Body of pancreas (tissue), 4 donors: ENCODE results near the gene ELL. TPM values are rescaled to one million over a fixed set of nuclear protein-coding genes. Genes with fewer than 3 reads are reported as not detected.
A peak's percentile ranks its signal among the peaks of the same experiment; 100 is the strongest.

Experiments
- ATAC-seq: fragments of 150-250 bp; one replicate; pipeline ENCODE4 v1.9.1; 2016
- DNase-seq, 4 donors: peaks; one replicate each; pipeline ENCODE4 v3.0.0-alpha.2; 2019
- H3K27ac ChIP-seq, 4 donors: fragments of 200-600 bp; sonication (generic); 1 replicate in 3 of 4; 2 replicates in 1 of 4; pipeline versions ENCODE4 v1.5.1 to v1.6.1; 2016 to 2019; ENCODE audit warnings: mild to moderate bottlenecking in 1 of 4, mixed read lengths in 1 of 4, moderate library complexity in 1 of 4
- H3K27me3 ChIP-seq, 2 donors: fragments of 200-600 bp; sonication (generic); one replicate each; pipeline ENCODE4 v1.6.0; 2016; ENCODE audit warnings: mild to moderate bottlenecking in 1 of 2
- H3K36me3 ChIP-seq, 2 donors: fragments of 200-600 bp; sonication (generic); replicated peaks in 1 of 2; 2 replicates each; pipeline ENCODE4 v1.5.1; 2016; ENCODE audit warnings: low read depth in 2 of 2; ENCODE audit not compliant: insufficient read depth in 1 of 2
- H3K4me1 ChIP-seq: fragments of 200-600 bp; sonication (generic); one replicate; pipeline ENCODE4 v1.6.0; 2016
- H3K4me3 ChIP-seq, 2 donors: fragments of 200-600 bp; sonication (generic); 1 replicate in 1 of 2; 2 replicates in 1 of 2; pipeline ENCODE4 v1.5.1; 2016 to 2019
- H3K9me3 ChIP-seq, 3 donors: fragments of 200-600 bp; sonication (generic); 1 replicate in 2 of 3; 2 replicates in 1 of 3; pipeline ENCODE4 v1.5.1; 2016
- POLR2A ChIP-seq, 3 donors: fragments of 450-650 bp; IDR thresholded peaks; one replicate each; pipeline ENCODE4 v1.6.1; 2016; ENCODE audit warnings: antibody characterized with exemption in 3 of 3, mild to moderate bottlenecking in 2 of 3
- WGBS, 2 donors: methylation state at CpG; one replicate each; pipeline ENCODE4 v1.1.5; 2017; 5-methylcytosine and 5-hydroxymethylcytosine counted together
- intact Hi-C: fragments of 100-400 bp; cut with DNase I; formaldehyde crosslinking; loops from one replicate; pipeline ENCODE4 v1.15.1; 2023
- total RNA-seq, 2 donors: library from RNA; depleted of rRNA; stranded (reverse); fragments of >200 nt; gene quantifications; one replicate each; pipeline ENCODE4 v1.1.0, GENCODE V29; 2016
- TF ChIP-seq, protein P1 (sequence below), 7 experiments: fragments of 450-650 bp in 4 of 7; fragments of 200-600 bp in 3 of 7; sonication (generic) in 3 of 7; IDR thresholded peaks; one replicate each; pipeline ENCODE4 v1.5.1; 2016 to 2019; ENCODE audit warnings: antibody characterized with exemption in 7 of 7

The ELL gene
- total RNA-seq, 2 donors from 2014 or later: 12.5 to 14.2 TPM

DNA sequence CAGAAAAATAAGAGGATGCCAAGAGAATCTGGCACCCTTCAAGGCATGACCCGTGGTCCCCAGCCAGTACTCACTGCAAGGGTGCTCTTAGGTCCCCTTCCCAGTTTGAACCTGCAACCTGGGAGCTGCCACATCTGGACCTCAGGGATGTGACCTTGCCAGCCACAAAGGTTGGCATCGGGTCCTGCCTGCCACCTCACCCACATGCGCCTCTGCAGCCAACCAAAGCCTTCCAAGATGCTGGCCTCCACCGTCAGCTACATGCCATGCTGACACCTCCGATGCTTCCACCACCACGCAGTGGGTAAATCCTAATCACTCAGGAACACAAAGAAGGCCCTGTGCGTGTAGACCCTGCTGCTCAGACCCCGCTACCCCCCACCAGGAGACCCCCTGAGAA is 35.1 kb downstream of the ELL start:
- WGBS, 2 donors: 51 to 76% methylated on average over 7 to 8 of the region's 8 CpGs
- H3K27ac ChIP-seq: no peak overlapping the region

DNA sequence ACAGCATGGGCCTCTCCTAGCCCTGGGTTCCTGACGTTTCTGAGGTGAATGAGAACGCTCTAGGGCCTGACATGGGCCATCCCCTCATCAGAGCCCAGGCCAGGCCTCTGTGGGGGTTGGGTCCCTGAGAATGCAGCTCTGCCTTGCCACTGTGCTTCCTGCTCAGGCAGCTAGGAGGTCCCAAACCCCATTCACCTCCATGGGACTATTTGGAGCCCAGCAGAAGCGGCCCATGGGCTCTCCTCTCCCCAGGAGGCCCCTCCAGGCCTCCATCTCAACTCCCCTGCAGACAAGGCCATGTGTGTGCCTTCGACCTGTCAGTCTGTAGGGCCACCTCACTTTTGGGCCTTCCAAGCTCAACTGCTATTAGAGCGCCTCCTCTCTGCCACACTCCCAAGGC is 36.9 kb downstream of the ELL start:
- TF ChIP-seq, protein P1, sequence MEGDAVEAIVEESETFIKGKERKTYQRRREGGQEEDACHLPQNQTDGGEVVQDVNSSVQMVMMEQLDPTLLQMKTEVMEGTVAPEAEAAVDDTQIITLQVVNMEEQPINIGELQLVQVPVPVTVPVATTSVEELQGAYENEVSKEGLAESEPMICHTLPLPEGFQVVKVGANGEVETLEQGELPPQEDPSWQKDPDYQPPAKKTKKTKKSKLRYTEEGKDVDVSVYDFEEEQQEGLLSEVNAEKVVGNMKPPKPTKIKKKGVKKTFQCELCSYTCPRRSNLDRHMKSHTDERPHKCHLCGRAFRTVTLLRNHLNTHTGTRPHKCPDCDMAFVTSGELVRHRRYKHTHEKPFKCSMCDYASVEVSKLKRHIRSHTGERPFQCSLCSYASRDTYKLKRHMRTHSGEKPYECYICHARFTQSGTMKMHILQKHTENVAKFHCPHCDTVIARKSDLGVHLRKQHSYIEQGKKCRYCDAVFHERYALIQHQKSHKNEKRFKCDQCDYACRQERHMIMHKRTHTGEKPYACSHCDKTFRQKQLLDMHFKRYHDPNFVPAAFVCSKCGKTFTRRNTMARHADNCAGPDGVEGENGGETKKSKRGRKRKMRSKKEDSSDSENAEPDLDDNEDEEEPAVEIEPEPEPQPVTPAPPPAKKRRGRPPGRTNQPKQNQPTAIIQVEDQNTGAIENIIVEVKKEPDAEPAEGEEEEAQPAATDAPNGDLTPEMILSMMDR (IDR thresholded peaks at IDR 0.05): peak in 1 of 7 experiments; percentile 10
- no peak for TF ChIP-seq POLR2A (IDR thresholded peaks at IDR 0.05)
- no peak overlapping the region for H3K4me3 ChIP-seq
- ATAC-seq (no peak), DNase-seq (no peak)
- no peaks in the 10 kb centered on the region for H3K36me3 ChIP-seq
- H3K27me3 ChIP-seq: no peaks in the 10 kb centered on the region
- no peaks in the 10 kb centered on the region for H3K9me3 ChIP-seq
- intact Hi-C loops: no loop called here
- H3K27ac ChIP-seq: no peak overlapping the region
- peaks cover 69% of the 10 kb centered on the region for H3K4me1 ChIP-seq
- 87 to 93% methylated on average over 3 to 5 of the region's 5 CpGs for WGBS, 2 donors

More for the DNA sequence above, 35.1 kb downstream of the ELL start:
- H3K9me3 ChIP-seq: no peaks in the 10 kb centered on the region
- H3K36me3 ChIP-seq: no peaks in the 10 kb centered on the region
- TF ChIP-seq POLR2A (IDR thresholded peaks at IDR 0.05): no peak
- TF ChIP-seq, protein P1 (IDR thresholded peaks at IDR 0.05): no peak
- peaks cover 59% of the 10 kb centered on the region for H3K4me1 ChIP-seq
- no peaks in the 10 kb centered on the region for H3K27me3 ChIP-seq
- H3K4me3 ChIP-seq: no peak overlapping the region
- DNase-seq (no peak), ATAC-seq (no peak)
- intact Hi-C loops: no loop called here

DNA sequence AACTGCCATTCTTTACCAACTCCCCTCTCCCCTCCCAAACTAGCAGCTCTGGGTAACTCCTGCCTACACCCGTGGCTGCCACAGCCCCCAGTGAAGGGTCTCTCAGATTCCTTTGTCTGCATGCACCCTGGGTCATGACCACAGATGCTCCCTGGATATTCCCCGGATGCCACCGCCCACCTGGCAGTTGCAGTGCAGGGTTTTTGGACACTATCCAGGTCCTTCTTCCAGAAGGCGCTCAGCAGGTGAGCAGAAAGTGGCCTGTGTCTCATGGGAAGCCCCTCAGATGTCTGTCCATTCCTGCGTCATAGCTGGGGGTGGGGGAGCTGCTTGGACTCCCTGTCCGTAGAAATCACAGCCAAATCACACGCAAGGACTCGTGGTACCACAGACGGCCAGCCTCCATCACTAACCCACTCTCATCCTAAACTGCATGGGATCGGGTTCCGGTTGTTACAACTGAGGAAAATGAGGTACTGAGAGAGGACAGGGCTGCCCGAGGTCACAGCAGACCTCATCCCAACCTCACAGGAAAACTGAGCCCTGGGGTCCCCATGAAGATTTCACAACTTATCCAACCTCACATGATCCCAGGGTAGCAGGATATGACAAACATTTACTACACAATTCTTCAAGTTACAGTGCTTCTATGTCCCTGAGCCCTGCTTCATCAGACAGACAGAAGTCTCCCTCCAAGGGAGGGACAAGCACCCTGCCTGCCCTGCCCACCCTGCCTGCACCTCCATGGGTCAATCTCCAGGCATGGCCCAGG is 38.6 kb downstream of the ELL start:
- no peak overlapping the region for H3K4me3 ChIP-seq
- H3K36me3 ChIP-seq: no peaks in the 10 kb centered on the region
- ATAC-seq: no peak
- no peak overlapping the region for H3K27ac ChIP-seq
- H3K27me3 ChIP-seq: no peaks in the 10 kb centered on the region
- peaks cover 70% of the 10 kb centered on the region for H3K4me1 ChIP-seq
- DNase-seq: no peak
- TF ChIP-seq, protein P1 (IDR thresholded peaks at IDR 0.05): no peak
- TF ChIP-seq POLR2A (IDR thresholded peaks at IDR 0.05): no peak
- intact Hi-C loops: no loop called here
- H3K9me3 ChIP-seq: no peaks in the 10 kb centered on the region
- WGBS, 2 donors: 61 to 65% methylated on average over 12 of the region's 12 CpGs

DNA sequence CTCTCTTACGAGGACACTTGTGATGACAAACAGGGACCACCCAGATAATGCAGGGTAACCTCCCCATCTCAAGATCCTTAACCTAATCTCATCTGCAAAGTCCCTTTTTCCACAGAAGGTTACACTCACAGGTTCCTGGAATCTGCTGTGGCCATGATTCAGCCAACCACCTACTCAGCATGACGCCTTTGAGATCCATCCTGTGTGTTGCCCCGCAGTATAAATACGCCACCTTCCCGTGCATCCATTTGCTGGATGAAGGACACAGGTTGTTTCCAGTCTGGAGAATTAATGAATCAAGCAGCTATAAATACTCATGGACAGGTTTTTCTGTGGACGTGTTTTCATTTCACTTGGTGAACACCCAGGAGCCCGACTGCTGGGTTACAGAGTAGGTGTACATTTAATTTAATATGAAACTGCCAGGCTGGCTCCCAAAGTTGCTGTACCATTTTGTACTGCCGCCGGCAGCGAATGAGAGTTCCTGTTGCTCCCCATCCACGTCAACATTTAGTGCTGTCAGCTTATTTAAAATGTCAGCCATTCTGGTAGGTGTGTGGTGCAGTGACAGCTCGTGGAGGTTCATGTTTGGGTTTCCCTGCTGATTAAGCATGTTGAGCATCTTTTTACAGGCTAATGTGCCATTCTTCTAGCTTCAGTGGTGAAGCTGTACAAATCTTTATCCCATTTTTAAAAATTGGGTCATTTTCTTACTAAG is 40.2 kb downstream of the ELL start:
- ATAC-seq: no peak
- Histone ChIP-seq H3K27ac (no peak overlapping the region), H3K9me3 (no peaks in the 10 kb centered on the region), H3K27me3 (no peaks in the 10 kb centered on the region), H3K4me1 (peaks cover 58% of the 10 kb centered on the region), H3K36me3 (no peaks in the 10 kb centered on the region), H3K4me3 (no peak overlapping the region)
- no peak for TF ChIP-seq POLR2A (IDR thresholded peaks at IDR 0.05)
- TF ChIP-seq, protein P1 (IDR thresholded peaks at IDR 0.05): no peak
- WGBS, 2 donors: 88 to 93% methylated on average over 12 of the region's 12 CpGs
- intact Hi-C loops: no loop called here
- DNase-seq: no peak
